ENCODE measurements around the gene CACNA1G.

CACNA1G gene

DNA sequence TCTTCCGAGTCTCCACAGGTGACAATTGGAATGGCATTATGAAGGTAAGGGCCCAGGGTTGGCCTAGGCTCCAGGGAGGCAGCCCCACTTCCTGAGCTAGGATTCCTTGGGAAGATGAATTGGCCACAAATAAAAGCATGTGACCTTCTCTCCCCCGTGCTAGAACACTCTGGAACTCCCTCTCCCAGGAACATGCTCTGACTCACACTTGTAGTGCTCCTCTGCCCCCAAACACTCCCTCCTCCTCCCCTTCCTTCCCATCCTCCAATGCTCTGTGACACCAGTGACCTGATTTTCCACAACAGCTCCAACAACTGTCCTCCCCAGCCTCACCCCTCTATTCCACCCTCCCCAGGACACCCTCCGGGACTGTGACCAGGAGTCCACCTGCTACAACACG is 57.8 kb downstream of the CACNA1G start:
- DNase-seq = no peak

DNA sequence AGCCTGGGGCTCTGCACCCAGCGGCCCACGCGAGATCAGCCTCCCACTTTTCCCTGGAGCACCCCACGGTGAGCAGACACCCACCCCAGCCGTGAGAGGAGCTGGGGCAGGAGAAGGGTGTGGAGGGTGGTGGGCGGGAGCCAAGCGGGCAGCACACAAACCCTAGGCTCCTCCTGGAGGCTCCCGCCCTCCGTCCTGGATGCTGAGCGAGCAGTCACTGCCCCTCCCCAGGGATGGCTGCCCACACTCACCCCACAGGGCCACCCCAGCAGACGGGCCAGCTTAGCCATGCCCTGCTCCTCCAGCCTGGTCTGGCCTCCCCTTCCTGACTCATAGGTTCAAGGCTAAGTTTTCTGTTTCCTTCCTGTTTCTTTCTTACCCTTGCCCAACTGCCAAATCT is 58.4 kb downstream of the CACNA1G start:
- no peak for DNase-seq

DNA sequence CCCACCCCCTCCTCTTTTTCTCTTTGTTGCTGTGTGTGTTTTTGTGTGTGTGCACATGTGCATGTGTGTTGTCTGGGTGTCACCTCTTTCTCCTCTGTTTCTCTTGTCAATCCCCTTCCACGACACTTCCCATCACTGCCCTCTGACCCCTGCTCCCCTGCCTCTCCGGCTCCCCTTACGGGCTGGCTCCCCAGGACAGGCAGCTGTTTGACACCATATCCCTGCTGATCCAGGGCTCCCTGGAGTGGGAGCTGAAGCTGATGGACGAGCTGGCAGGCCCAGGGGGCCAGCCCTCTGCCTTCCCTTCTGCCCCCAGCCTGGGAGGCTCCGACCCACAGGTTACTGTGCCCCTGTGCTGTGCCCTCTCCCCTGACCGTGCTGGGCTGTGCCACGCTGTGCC is 59.0 kb downstream of the CACNA1G start:
- no peak for DNase-seq

DNA sequence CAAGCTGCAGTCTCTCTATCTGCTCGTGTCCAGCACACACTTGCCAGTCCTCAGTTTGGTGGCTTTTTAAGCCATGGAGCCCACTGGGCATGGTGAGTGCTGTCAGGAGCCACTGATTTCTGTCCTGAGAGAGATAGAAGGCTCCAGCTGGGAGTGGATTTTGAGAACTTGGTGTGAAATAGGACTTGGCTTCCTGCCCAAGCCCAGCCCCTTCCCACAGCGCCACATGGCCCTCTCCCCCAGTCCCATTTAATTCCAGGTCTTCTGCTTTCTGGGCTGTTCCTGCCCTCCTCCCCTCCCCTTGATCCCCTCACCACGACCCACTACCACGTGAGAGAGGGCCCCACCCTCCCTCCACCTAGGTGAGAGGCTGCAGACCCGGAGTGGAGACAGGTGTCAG is 59.7 kb downstream of the CACNA1G start:
- no peak for DNase-seq

DNA sequence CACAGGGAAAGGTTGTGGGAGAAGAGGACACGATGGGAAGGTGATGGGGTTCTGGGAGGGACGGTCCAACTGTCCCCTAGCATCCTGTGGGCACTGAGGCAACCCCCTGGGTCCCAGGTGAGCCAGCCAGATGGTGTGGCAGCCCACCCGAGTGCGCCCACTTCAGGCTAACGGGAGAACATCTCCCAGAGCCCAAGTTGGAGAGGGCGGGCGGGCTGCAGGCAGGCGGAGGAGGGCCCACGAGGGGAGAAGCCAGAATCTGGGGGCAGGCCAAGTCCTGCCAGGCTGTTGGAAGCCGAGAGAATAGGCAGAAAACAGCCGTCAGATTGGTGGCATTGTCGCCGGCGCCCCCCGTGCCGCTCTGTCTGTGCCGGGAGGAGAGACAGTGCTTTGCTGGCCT is 60.3 kb downstream of the CACNA1G start:
- no peak for DNase-seq

DNA sequence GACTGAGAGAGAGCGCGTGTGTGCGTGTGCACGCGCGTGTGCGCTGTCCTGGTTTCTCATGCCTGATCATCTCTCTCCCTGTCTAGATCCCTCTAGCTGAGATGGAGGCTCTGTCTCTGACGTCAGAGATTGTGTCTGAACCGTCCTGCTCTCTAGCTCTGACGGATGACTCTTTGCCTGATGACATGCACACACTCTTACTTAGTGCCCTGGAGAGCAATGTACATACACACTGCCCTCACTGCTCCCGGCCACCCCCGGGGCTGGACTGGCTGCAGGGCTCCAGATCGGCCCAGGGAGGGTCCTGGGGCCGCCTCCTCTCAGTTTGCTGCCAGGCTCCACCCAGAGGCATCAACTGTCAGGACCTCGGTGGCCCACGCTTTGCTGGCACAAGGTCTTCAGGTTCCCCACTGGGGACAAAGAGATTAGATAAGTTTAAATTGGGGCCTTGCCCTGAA is 61.1 kb downstream of the CACNA1G start:
- no peak for DNase-seq

DNA sequence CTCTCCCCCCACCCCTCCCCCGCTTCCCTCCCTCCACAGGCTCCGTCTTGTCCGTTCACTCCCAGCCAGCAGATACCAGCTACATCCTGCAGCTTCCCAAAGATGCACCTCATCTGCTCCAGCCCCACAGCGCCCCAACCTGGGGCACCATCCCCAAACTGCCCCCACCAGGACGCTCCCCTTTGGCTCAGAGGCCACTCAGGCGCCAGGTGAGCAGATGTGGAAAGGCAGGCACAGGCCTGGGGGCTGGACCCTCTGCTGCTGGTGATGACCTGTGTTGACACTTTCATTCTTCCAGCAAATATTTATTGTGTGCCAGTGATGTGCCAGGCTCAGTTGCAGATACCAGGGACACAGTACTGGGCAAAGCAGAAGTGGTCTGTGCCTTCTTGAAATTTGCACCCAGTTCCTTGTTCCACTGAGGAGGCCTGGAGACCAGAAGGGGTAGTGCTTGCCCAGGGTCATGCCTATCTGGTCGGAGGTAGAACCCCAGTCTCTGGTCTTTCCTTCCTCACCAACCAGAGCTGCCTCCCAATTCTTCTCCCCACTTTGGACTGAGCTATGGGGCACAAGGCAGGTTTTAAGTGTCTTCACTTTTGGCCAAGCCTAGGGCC is 63.9 kb downstream of the CACNA1G start:
- no peak for DNase-seq

DNA sequence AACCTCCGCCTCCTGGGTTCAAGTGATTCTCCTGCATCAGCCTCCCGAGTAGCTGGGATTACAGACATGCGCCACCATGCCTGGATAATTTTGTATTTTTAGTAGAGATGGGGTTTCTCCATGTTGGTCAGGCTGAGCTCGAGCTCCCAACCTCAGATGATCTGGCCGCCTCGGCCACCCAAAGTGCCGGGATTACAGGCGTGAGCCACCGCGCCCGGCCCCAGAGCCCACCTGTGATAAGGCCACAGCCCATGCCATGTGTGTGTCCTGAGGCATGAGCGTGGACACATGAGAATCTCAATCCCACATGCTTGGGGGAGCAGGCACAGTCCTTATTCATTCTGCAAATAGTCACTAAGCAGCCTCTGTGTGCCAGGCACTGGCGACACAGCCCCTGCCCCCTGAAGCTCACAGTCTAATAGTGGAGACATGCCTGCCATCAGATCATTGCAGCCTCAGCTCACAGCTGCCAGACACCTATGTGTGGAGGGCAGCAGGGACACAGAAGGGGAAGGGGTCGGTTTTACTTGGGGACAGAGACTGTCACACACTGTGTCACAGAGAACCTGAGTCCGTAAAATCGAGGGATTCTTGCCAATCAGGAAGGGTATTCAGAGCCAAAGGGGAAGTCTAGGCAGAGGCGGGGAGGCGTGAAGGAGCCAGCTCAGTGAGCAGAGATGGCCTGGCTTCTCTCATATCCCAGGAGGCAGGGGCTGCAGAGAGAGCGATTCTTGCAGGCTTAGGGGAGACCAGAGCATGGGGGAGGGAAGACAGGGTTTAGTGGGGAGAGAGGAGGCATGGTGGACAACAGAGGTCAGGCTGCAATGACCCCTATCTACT is 64.7 kb downstream of the CACNA1G start:
- DNase-seq = no peak

DNA sequence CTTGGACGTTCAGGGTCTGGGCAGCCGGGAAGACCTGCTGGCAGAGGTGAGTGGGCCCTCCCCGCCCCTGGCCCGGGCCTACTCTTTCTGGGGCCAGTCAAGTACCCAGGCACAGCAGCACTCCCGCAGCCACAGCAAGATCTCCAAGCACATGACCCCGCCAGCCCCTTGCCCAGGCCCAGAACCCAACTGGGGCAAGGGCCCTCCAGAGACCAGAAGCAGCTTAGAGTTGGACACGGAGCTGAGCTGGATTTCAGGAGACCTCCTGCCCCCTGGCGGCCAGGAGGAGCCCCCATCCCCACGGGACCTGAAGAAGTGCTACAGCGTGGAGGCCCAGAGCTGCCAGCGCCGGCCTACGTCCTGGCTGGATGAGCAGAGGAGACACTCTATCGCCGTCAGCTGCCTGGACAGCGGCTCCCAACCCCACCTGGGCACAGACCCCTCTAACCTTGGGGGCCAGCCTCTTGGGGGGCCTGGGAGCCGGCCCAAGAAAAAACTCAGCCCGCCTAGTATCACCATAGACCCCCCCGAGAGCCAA is 65.6 kb downstream of the CACNA1G start:
- DNase-seq = peak; percentile 11 to 35

DNA sequence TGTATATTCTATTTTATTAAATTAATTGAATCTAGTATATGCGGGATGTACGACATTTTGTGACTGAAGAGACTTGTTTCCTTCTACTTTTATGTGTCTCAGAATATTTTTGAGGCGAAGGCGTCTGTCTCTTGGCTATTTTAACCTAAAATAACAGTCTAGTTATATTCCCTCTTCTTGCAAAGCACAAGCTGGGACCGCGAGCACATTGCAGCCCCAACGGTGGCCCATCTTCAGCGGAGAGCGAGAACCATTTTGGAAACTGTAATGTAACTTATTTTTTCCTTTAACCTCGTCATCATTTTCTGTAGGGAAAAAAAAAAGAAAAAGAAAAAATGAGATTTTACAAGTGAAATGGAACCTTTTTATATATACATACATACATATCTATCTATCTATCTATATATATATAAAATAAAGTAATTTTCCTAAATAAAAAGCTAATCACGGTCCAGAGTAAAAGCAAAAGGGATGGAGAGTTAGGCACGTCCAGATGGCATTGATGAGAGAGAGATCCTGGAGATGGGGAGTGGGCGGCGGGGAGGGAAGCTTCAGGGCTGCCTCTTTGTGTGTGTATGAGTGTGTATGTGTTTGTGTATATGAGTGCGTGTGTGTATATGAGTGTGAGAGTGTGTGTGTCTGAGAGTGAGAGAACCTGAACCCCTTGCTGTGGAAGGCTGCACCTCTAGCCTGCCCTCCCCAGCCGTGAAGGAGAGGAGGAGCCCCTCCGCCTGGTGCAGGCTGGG is 66.7 kb downstream of the CACNA1G start:
- no peak for DNase-seq

DNA sequence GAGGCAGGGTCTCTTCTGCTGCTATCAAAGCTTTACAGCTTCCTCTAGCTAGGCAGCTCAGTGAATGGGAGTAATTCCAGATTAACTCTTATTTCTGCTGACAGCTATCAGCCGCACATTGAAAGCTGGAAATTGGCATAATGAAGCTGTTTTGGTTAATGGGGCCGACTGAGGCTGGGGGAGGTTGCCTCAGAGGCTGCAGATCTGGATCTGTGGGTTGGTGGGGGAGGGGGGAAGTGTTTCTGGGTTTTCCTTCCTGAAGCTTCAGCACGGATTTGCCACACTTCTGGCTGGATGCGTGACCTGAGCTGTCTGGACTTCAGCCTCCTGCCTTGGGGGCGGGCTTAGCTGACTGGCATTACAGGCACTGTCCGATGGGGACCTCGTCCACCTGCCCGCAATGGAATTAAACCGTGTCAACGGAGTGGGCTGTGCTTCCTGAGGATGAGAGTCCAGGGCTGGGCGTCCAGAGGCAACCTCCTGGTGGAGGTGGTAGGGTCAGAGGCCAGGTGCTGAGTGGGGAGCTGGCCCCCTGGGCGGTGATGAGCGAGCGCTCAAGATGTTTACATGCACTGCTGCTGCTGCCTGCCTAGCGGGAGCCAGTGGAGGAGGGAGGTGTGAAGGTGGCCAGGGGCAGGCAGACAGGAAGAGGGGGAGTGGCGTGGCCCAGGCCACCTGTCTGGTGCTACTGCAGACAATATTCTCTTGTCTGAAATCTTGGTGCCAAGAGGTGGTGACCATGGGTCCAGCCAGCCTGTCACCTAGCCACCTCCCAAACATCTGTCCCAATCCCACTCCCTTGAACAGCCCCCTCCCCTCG is 67.5 kb downstream of the CACNA1G start:
- no peak for DNase-seq

DNA sequence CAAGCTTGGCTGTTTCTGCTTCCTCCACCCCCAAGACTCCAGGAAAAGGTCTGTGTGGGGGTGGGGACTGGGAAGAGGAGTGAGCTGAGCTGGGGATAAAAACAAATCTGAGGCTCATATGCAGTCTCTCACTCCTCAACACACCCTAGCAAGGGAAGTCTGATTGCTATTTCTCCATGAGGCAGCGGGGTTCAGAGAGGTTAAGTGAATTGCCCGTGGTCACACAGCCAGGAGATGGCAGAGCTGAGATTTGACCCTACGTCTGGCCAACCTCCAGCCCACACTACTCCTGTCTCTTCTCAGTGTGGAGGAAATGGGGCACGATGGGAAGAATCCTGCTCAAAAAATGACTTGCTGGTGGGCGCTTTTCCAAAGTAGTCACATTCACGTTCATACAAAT is 69.4 kb downstream of the CACNA1G start:
- no peak for DNase-seq

DNA sequence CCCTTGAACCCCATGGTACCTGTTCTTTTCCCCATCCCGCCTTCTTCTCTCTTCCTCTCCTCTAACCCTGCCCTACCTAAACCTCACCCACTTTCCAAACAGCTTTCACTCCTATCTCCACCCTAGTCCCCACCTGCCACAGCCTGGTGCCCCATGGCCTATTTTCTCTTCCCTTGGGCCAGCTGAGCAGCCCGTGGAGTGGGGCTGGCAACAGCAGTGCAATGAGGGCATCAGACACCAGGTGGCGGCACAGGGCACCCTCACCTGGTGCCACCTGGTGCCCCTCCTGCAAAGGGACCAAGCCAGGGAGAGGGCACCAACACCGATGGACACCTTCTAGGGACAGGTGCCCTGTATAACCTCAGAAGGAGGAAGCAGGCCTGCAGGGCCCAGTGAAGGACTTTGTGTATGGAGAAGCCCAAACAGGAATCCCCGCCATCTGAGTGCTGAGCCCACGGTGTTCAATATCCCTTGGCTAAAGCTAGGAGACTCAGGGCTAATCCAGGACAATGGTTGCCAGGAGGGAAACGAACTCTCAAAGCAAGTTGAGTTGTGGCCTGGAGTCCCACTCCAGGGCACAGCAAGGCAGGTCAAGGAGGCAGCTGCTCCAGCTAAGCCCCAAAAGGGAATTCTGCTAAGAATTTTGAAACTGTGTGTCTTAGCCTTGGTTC is 70.1 kb downstream of the CACNA1G start:
- no peak for DNase-seq

DNA sequence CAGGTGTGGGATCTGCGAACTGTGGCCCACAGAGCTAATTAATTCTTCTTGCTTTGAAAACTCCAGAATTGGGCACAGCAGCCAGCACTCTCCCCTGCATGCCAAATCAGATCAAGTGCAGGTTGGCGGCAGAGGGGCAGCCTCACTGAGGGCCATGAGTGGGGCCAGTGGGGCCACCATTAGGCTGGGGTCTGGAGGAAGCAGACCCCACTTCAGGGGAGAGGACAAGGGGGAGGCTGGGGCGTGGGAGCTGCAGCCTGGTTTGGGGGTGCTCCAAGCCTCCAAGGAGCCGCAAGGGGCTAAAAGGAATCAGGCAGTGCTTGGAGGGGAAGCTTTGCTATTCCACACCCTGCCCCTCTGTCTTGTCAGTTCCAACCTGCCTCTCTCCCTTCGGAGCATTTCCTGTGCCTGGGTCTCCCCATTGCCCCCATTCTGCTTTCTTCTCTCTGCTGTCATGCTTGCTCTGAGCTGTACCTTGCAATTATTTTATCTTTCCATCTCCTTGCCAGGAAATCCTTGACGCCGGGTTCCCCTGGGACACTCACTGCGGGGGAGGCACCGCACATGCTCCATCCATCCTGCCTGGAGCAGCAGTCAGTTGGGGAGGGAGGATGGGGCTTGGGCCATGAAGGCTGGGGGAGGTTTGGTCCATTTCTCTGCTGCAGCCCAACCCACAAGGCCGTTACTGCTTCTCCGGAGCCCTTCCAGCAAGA is 70.8 kb downstream of the CACNA1G start:
- DNase-seq = no peak

DNA sequence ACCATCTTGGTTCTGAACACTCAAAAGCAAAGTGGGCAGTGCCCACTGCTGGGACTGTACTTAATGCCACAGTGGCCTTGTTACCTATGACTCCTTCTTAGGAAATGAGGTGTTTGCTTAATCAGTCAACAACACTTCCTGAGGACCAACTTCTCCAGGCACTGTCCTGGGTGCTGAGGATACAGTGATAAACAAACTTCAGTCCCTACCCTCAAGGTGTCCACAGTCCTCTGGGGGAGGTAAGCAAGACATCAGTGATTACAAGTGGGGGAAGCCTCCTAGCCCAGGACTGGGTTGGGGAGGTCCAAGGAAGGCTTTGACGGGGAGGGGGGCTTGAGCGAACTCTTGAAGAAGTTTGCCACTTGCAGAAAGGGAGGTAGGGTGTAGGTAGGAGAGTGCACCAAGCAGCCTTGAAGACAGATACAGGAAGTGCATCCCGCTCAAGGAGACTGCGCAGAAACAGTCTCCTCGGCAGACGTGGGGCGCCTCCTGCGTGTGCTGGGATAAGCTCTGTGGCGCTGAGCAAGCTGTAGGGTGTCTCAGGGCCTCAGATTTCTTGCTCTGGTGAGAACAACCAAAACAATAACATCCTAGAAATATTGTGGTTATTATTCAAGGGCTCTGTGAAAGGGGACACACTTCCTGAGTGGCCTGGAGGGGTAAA is 71.5 kb downstream of the CACNA1G start:
- no peak for DNase-seq

DNA sequence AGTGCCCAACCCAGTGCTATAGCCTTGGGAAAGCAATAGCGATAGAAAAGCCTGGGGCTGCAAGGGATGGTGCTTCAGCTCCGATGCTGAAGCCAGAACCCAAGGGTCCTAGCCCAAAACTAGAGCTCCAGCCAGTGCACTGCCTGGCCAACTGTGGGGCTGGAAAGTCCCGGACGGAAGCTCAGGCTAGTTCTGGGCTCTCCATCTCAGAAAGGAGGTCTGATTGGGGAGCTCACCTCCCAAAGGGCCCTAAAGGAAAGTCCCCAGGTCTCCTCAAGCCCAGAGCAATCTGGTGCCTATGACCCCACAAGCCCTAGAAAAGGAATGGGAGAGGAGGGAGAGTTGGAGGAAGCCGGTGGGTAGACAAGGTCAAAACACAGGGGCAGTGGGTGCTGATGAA is 72.1 kb downstream of the CACNA1G start:
- DNase-seq = no peak

DNA sequence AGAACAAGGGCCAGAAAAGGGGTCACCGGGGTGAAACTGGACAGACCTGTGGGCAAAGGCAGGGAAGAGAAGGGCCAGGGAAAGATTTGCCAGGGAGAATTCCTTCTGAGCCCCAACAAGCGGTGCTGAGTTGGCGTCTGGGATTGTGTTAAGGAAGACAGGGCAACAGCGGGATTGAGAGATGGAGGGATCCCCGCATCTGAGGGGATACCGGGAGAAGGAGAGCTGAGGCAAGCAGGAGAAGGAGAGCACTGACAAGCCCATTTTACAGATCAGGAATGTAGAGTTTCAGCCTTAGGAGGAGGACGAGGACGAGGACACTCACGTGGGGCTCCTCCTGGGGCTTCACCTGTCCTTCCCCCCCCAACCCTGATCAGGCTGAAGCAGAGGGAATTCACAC is 73.2 kb downstream of the CACNA1G start:
- no peak for DNase-seq

DNA sequence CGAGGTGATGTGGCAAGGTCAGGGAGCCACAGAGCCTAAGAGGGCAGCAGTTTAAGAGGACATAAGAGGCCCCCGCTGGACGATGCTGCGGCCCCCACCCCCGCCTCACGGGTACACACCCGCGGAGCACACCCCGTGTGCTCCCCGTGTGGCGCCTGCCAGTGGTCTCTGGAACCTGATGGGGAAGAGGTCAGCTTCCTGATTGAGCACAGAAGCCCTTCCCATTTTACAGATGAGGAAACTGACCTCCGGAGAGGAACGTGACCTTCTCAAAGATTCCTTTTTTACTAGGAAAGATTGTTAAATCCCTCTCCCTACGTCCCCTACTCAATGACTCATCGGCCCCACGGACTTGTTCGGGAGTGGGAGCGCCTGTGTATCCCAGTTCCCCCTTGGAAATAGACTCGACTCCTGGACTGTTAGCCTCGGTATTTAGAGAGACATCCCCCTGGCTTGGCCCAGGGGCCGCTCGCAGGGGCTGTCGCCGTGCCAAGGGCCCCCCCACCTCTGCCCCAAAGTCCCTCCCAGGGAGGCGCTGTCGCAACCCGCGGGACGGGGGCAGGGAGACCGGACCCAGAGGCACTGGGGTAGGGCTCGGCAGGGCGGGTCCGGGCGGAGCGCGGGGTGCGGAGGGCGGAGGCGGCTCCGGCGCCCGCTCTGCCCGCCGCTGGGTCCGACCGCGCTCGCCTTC is 73.9 kb downstream of the CACNA1G start, which contains the start of gene ABCC3:
Gene ABCC3, plus strand, starts transcription at position 658 of the 691 bp plus-strand sequence. CDS start 56 bp downstream, outside the sequence.
- DNase-seq = no peak

DNA sequence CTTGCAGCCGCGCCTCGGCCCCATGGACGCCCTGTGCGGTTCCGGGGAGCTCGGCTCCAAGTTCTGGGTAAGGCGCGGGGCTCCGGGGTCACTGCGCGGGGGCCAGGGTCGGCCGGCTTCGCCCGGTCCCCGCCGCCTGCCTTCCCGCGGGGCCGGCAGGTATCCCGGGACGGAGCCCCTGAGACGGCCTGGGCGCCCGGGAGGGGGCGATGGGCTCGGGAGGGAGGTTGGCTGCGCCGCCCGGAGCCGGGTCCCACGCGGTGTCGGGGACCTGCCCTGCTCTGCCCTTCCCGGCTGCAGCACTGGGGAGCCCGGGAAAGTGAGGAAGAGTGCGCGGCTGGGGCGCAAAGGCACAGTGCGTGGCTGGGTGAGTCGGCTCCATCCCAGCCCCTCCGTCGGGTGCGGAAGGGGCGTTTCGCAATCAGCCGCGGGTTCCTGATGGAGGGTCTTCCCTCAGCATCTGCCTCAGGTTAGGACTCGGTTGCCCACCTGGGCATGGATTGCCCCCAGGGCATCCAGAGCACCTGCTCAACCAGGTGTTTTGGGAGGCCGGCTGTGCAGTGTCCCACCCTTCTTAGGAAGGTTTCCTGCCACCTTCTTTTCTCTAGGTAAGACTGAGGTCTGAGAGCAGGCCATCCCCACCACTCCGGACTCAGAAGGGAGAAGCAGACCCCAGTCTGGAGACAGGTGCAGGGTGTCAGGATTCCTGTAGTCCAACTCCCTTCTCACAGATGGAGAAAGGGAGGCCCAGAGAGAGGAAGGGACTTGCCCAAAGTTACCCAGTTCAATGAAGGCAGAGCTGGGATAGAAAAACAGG is 74.6 kb downstream of the CACNA1G start:
- DNase-seq = no peak

DNA sequence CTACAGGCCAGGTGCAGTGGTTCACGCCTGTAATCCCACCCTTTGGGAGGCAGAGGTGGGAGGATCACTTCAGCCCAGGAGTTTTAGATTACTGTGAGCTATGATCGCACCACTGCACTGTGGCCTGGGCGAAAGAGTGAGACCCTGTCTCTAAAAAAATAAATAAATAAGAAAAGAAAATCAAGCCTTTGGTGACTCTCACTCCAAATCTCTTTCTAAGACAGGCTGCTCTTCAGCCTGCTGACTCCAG is 75.1 kb downstream of the CACNA1G start:
- DNase-seq = no peak

Data from bone marrow (tissue), 2 donors.